IMR-90 (cell line): Measurements from ENCODE around the gene PPP6R1.

Experiments
- CTCF ChIP-seq: conservative IDR thresholded peaks from 2 replicates; pipeline ENCODE4 v1.5.1; 2012; ENCODE audit warnings: mild to moderate bottlenecking, low read depth, low read length, improper control_type of control experiment
- ELK1 ChIP-seq: fragments of 150-350 bp; IDR thresholded peaks from 2 replicates; pipeline ENCODE4 v1.6.1; 2016; ENCODE audit warnings: low read depth, mild to moderate bottlenecking, low read length, moderate library complexity, borderline replicate concordance
- POLR2A ChIP-seq: IDR thresholded peaks from 2 replicates; pipeline ENCODE4 v1.6.1; 2012; ENCODE audit warnings: mild to moderate bottlenecking, low read depth, low read length
- RAD21 ChIP-seq: IDR thresholded peaks from 2 replicates; pipeline ENCODE4 v1.6.1; 2012; ENCODE audit warnings: low read length, improper control_type of control experiment

GRCh38 chr19:55181740-55182139 lies 77.1 kb downstream of the PPP6R1 start:
- TF ChIP-seq RAD21 = no peak
- TF ChIP-seq CTCF = no peak
- no peak for TF ChIP-seq POLR2A
- no peak for TF ChIP-seq ELK1
